ENCODE data around the gene LYPD6.

The LYPD6 gene

DNA sequence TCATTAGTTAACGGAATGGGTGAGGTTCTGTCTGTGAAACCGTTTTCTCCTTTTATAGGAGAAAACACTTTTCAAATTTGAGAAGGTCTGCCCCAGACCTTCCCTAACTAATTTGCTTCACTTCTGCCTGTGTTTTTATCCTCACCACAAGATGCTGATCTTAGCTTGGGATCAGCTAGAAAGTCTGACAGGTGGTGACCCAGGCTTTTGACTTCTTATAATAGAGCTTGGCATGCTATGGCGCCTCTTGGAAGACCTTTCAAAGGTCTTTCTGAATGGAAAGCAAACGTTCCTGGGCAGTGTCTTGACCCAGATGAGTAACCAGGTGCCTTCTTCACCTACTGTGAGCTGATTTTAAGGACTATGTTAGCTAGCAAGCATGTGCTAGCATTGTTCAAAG lies 91.4 kb downstream of the LYPD6 start:
- Histone ChIP-seq H3K4me3 (ENCODE audit: low read depth, low read length) (no peak overlapping the region), H3K27me3 (ENCODE audit: insufficient read depth, low read depth, severe bottlenecking) (no peaks in the 10 kb centered on the region), H3K36me3 (no peaks in the 10 kb centered on the region), H3K9me3 (ENCODE audit: severe bottlenecking) (no peaks in the 10 kb centered on the region), H3K27ac (no peak overlapping the region)
- DNase-seq, result no peak
- TF ChIP-seq, protein P1, sequence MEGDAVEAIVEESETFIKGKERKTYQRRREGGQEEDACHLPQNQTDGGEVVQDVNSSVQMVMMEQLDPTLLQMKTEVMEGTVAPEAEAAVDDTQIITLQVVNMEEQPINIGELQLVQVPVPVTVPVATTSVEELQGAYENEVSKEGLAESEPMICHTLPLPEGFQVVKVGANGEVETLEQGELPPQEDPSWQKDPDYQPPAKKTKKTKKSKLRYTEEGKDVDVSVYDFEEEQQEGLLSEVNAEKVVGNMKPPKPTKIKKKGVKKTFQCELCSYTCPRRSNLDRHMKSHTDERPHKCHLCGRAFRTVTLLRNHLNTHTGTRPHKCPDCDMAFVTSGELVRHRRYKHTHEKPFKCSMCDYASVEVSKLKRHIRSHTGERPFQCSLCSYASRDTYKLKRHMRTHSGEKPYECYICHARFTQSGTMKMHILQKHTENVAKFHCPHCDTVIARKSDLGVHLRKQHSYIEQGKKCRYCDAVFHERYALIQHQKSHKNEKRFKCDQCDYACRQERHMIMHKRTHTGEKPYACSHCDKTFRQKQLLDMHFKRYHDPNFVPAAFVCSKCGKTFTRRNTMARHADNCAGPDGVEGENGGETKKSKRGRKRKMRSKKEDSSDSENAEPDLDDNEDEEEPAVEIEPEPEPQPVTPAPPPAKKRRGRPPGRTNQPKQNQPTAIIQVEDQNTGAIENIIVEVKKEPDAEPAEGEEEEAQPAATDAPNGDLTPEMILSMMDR (IDR thresholded peaks at IDR 0.05; ENCODE audit: low read depth, low read length), result no peak

DNA sequence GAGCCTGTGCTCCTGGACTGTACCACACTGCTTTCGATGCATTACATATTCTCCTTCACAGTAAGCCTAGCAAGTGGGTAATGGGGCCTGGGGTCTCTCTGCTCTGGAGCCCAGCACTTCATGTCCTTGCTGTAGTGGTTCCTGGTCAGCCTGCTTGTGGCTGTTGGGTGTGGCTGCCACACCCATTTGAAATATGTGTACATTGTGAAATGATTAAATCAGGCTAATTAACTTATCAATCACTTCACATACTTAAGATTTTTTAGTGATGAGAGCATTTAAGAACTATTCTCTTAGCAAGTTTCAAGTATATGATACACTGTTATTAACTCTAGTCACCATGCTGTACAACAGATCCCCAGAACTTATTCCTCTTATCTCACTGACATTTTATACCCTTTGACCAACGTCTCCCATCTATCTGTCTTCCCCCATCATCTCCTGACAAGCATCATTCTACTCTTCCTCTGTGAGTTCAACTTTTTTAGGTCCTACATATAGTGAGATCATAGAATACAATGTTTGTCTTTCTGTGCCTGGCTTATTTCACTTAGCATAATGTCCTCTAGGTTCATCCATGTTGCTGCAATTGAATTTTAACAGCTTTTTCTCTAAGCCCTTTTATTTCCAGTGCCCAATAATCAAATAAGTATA lies 92.1 kb downstream of the LYPD6 start:
- no peak for DNase-seq
- Histone ChIP-seq H3K36me3 (no peaks in the 10 kb centered on the region), H3K27ac (no peak overlapping the region)

DNA sequence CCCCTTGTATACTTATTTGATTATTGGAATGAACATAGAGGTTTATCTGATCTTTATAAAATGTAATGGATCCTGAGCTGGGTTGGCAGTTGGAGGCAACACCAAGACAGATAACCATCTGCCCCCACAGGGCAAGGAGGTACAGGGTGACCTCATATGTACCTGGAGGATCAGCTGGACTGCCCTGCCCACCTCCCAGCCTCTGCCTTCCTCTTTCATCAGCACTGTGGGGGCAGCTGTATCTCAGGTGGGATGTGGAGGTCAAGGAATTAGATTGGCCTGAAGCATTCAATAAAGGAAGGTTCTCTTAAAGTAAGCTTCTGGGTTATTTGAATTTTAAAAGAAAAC lies 92.6 kb downstream of the LYPD6 start:
- no peaks in the 10 kb centered on the region for H3K36me3 ChIP-seq
- DNase-seq, result no peak
- H3K27ac ChIP-seq, result no peak overlapping the region
- TF ChIP-seq, protein P1 (IDR thresholded peaks at IDR 0.05; ENCODE audit: low read depth, low read length), result no peak
- H3K4me3 ChIP-seq (ENCODE audit: low read depth, low read length), result no peak overlapping the region
- no peaks in the 10 kb centered on the region for H3K9me3 ChIP-seq (ENCODE audit: severe bottlenecking)
- H3K27me3 ChIP-seq (ENCODE audit: insufficient read depth, low read depth, severe bottlenecking), result no peaks in the 10 kb centered on the region

More for the DNA sequence above, 92.1 kb downstream of the LYPD6 start:
- H3K4me3 ChIP-seq (ENCODE audit: low read depth, low read length), result no peak overlapping the region
- TF ChIP-seq, protein P1 (IDR thresholded peaks at IDR 0.05; ENCODE audit: low read depth, low read length), result no peak
- no peaks in the 10 kb centered on the region for H3K27me3 ChIP-seq (ENCODE audit: insufficient read depth, low read depth, severe bottlenecking)
- H3K9me3 ChIP-seq (ENCODE audit: severe bottlenecking), result no peaks in the 10 kb centered on the region

DNA sequence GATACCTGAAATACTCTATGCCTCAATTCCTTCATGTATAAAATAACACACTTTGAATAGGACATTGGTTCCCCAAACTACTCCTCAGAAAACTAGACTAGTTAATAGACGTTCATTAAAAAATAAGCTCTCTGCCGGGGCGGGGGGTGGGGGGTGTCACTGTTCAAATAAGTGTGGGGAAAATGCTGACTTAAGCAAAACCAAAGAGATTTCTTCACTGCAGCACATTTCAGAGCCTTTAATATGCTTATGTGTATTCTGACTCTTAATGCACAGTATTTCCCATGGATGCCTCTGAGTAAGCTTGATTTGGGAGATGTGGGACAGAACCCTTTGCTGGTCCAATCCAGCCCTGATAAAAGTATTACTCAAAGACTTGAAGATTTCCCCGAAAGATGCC lies 93.2 kb downstream of the LYPD6 start:
- H3K27ac ChIP-seq, result no peak overlapping the region
- TF ChIP-seq, protein P1 (IDR thresholded peaks at IDR 0.05; ENCODE audit: low read depth, low read length), result no peak
- no peaks in the 10 kb centered on the region for H3K9me3 ChIP-seq (ENCODE audit: severe bottlenecking)
- H3K4me3 ChIP-seq (ENCODE audit: low read depth, low read length), result no peak overlapping the region
- H3K27me3 ChIP-seq (ENCODE audit: insufficient read depth, low read depth, severe bottlenecking), result no peaks in the 10 kb centered on the region
- no peaks in the 10 kb centered on the region for H3K36me3 ChIP-seq
- no peak for DNase-seq

DNA sequence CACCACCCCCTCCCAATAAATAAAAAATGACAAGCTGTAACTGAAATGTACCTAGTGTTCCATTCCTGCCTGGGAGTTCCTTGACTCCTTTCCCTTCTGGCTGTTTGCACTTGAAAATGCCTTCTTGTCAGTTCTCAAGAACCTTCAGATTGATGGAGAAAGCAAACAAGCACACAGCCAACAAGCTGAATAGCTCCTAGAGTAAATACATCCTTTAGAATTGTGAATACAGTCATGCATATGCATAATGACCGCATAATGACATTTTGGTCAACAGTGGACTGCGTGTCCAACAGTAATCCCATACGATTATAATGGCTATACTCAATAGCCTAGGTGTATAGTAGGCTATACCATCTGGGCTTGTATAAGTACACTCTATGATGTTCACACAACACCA lies 97.0 kb downstream of the LYPD6 start:
- Histone ChIP-seq H3K4me3 (ENCODE audit: low read depth, low read length) (no peak overlapping the region), H3K27me3 (ENCODE audit: insufficient read depth, low read depth, severe bottlenecking) (no peaks in the 10 kb centered on the region), H3K9me3 (ENCODE audit: severe bottlenecking) (no peaks in the 10 kb centered on the region), H3K36me3 (no peaks in the 10 kb centered on the region), H3K27ac (no peak overlapping the region)
- no peak for DNase-seq
- TF ChIP-seq, protein P1 (IDR thresholded peaks at IDR 0.05; ENCODE audit: low read depth, low read length), result no peak

DNA sequence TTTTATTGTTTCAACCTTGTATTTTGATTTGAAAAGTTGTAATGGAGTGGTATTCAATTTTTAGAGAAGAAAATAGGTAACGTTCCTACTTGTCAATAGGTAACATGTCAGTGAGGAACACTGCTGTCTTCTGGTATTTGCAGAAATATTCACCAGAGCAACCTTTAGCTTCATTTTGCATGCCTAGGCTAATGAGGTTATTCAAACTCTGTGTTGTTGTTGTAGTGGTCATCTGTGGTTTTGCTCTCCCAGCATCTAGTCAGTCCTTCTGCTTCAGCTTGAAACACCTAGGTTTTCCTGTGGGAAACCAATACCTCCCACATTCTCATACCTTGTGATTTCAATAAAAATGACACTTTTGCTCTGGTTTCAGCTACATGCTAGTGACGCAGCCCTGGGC lies 98.4 kb downstream of the LYPD6 start:
- Histone ChIP-seq H3K9me3 (ENCODE audit: severe bottlenecking) (no peaks in the 10 kb centered on the region), H3K36me3 (no peaks in the 10 kb centered on the region), H3K4me3 (ENCODE audit: low read depth, low read length) (no peak overlapping the region), H3K27ac (no peak overlapping the region), H3K27me3 (ENCODE audit: insufficient read depth, low read depth, severe bottlenecking) (no peaks in the 10 kb centered on the region)
- TF ChIP-seq, protein P1 (IDR thresholded peaks at IDR 0.05; ENCODE audit: low read depth, low read length), result no peak
- no peak for DNase-seq

Measured in WERI-Rb-1 (cell line).